GM12878 (cell line): ENCODE data around the gene RAB6B.

ENCODE experiments used
- BACH1 ChIP-seq: fragments of 450-650 bp; IDR thresholded peaks from 2 replicates; pipeline ENCODE4 v1.6.1; 2017; ENCODE audit warnings: mild to moderate bottlenecking, borderline replicate concordance
- BHLHE40 ChIP-seq, 2 experiments: fragments of 450-650 bp in 1 of 2; IDR thresholded peaks; 2 replicates each; pipeline ENCODE4 v1.6.1; 2011 to 2017; ENCODE audit warnings: low read depth in 2 of 2, borderline replicate concordance in 1 of 2, improper control_type of control experiment in 1 of 2, low read length in 1 of 2, mild to moderate bottlenecking in 1 of 2
- CTCF ChIP-seq, 3 experiments: IDR thresholded peaks in 2 of 3; conservative IDR thresholded peaks in 1 of 3; 2 replicates each; pipeline ENCODE4 v1.5.1; 2011; ENCODE audit warnings: low read depth in 3 of 3, low read length in 3 of 3, mild to moderate bottlenecking in 3 of 3, control low read depth in 2 of 3, moderate library complexity in 2 of 3, inconsistent platforms in 1 of 3, mixed read lengths in 1 of 3; ENCODE audit not compliant: control insufficient read depth in 2 of 3, insufficient read depth in 1 of 3; ENCODE audit errors: extremely low read depth in 1 of 3
- EP300 ChIP-seq, 2 experiments: fragments of 150-350 bp in 1 of 2; IDR thresholded peaks; 2 replicates each; pipeline ENCODE4 v1.6.1; 2011 to 2012; ENCODE audit warnings: low read depth in 2 of 2, low read length in 2 of 2, borderline replicate concordance in 1 of 2, improper control_type of control experiment in 1 of 2, inconsistent platforms in 1 of 2; ENCODE audit not compliant: control insufficient read depth in 1 of 2
- JUNB ChIP-seq: IDR thresholded peaks from 2 replicates; pipeline ENCODE4 v1.6.1; 2016; ENCODE audit warnings: antibody characterized with exemption, mild to moderate bottlenecking
- MAX ChIP-seq: IDR thresholded peaks from 2 replicates; pipeline ENCODE4 v1.6.1; 2012; ENCODE audit warnings: low read depth, low read length, improper control_type of control experiment
- MXI1 ChIP-seq: fragments of 150-350 bp; IDR thresholded peaks from 2 replicates; pipeline ENCODE4 v1.6.1; 2011; ENCODE audit warnings: low read depth, mild to moderate bottlenecking, inconsistent platforms, low read length, improper control_type of control experiment
- MYC ChIP-seq: IDR thresholded peaks from 2 replicates; pipeline ENCODE4 v1.6.1; 2011; ENCODE audit warnings: mild to moderate bottlenecking, low read length, moderate library complexity, inconsistent platforms; ENCODE audit not compliant: insufficient read depth, insufficient replicate concordance, insufficient read length, severe bottlenecking
- NR2C1 ChIP-seq: fragments of 450-650 bp; IDR thresholded peaks from 2 replicates; pipeline ENCODE4 v1.6.1; 2017; ENCODE audit warnings: antibody characterized with exemption, mild to moderate bottlenecking, moderate library complexity
- NR2C2 ChIP-seq: IDR thresholded peaks from 2 replicates; pipeline ENCODE4 v1.6.1; 2011; ENCODE audit warnings: borderline replicate concordance, low read depth; ENCODE audit not compliant: control insufficient read depth, insufficient read length
- POLR2A ChIP-seq: IDR thresholded peaks from 2 replicates; pipeline ENCODE4 v1.6.1; 2011; ENCODE audit warnings: low read depth, mild to moderate bottlenecking, low read length
- USF1 ChIP-seq: IDR thresholded peaks from 2 replicates; pipeline ENCODE4 v1.6.1; 2011; ENCODE audit warnings: borderline replicate concordance, low read depth, mild to moderate bottlenecking, moderate library complexity, mixed read lengths, low read length; ENCODE audit not compliant: insufficient read depth; ENCODE audit errors: extremely low read length
- YY1 ChIP-seq: IDR thresholded peaks from 2 replicates; pipeline ENCODE4 v1.6.1; 2011; ENCODE audit warnings: low read depth, mild to moderate bottlenecking, low read length

GRCh38 chr3:133865136-133865855 lies 30.4 kb downstream of the RAB6B start:
- TF ChIP-seq NR2C2 = no peak
- TF ChIP-seq BHLHE40 (IDR thresholded peaks at IDR 0.05; ENCODE audit: borderline replicate concordance in 1 of 2, low read depth in 2 of 2, low read length in 1 of 2) = no peak
- no peak for TF ChIP-seq EP300 (IDR thresholded peaks at IDR 0.05; ENCODE audit: borderline replicate concordance in 1 of 2, control insufficient read depth in 1 of 2, low read depth in 2 of 2, low read length in 2 of 2)
- TF ChIP-seq JUNB = no peak
- TF ChIP-seq USF1 = no peak
- no peak for TF ChIP-seq NR2C1
- no peak for TF ChIP-seq POLR2A
- TF ChIP-seq CTCF (IDR thresholded peaks at IDR 0.05 in 2 of 3, conservative IDR thresholded peaks at IDR 0.05 in 1 of 3; ENCODE audit: control insufficient read depth in 2 of 3, extremely low read depth in 1 of 3, insufficient read depth in 1 of 3, low read depth in 3 of 3, low read length in 3 of 3) = peak in 1 of 3 experiments; percentile 13; a peak in 1 of 6 replicates
- no peak for TF ChIP-seq MXI1
- no peak for TF ChIP-seq BACH1
- TF ChIP-seq MYC = no peak
- TF ChIP-seq YY1 = no peak
- no peak for TF ChIP-seq MAX
